Neuron (in vitro differentiated cells): Measurements from ENCODE around the gene PRKN.

ENCODE experiments used
- H2AFZ ChIP-seq: one replicate; pipeline ENCODE4 v1.6.1; 2013; ENCODE audit warnings: low read depth, mild to moderate bottlenecking, inconsistent platforms, low read length, moderate library complexity
- H3K27me3 ChIP-seq: one replicate; pipeline ENCODE4 v1.6.1; 2013; ENCODE audit warnings: low read length; ENCODE audit not compliant: insufficient read depth
- H3K36me3 ChIP-seq: one replicate; pipeline ENCODE4 v1.6.1; 2013; ENCODE audit warnings: low read length; ENCODE audit not compliant: insufficient read depth
- H3K4me1 ChIP-seq: one replicate; pipeline ENCODE4 v1.6.1; 2013; ENCODE audit warnings: low read length; ENCODE audit not compliant: insufficient read depth
- H3K4me3 ChIP-seq: 2 replicates; pipeline ENCODE4 v1.5.1; 2013; ENCODE audit warnings: mild to moderate bottlenecking, low read length, moderate library complexity
- H3K9me3 ChIP-seq: one replicate; pipeline ENCODE4 v1.6.1; 2013; ENCODE audit warnings: low read length

The PRKN gene

GRCh38 chr6:161722394-161722793, 1005.2 kb downstream of the PRKN start:
- Histone ChIP-seq H2AFZ (no peak overlapping the region), H3K9me3 (no peaks in the 10 kb centered on the region), H3K4me1 (no peaks in the 10 kb centered on the region), H3K36me3 (no peaks in the 10 kb centered on the region), H3K4me3 (no peak overlapping the region), H3K27me3 (no peaks in the 10 kb centered on the region)

DNA sequence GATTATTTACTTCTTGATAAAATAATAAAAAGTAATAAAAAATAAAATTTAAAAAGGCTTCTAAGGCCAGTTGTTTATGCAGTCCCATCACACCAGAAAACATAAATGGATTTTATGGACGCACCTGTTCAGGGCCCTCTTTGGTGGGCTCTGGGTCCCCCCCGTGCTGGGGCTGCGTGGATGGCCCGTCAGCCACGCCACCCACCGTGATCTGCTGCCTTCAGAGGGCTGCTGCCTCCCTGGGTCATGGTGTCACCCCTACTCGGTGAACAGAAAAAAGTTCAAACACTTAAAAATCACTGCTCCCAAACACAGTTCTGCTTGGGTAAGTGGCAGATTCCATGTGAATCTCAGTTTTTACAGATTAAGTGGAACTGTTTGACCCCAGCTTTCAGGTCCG, 1006.1 kb downstream of the PRKN start:
- Histone ChIP-seq H3K4me3 (no peak overlapping the region), H3K27me3 (no peaks in the 10 kb centered on the region), H3K36me3 (no peaks in the 10 kb centered on the region), H2AFZ (no peak overlapping the region), H3K9me3 (no peaks in the 10 kb centered on the region), H3K4me1 (no peaks in the 10 kb centered on the region)

GRCh38 chr6:161716176-161716575, 1011.4 kb downstream of the PRKN start:
- no peaks in the 10 kb centered on the region for H3K36me3 ChIP-seq
- no peaks in the 10 kb centered on the region for H3K4me1 ChIP-seq
- no peaks in the 10 kb centered on the region for H3K9me3 ChIP-seq
- no peaks in the 10 kb centered on the region for H3K27me3 ChIP-seq
- H2AFZ ChIP-seq, result no peak overlapping the region
- no peak overlapping the region for H3K4me3 ChIP-seq

GRCh38 chr6:161711938-161712337, 1015.6 kb downstream of the PRKN start:
- Histone ChIP-seq H3K9me3 (no peaks in the 10 kb centered on the region), H3K27me3 (no peaks in the 10 kb centered on the region), H3K4me1 (no peaks in the 10 kb centered on the region), H2AFZ (no peak overlapping the region), H3K4me3 (no peak overlapping the region), H3K36me3 (no peaks in the 10 kb centered on the region)

DNA sequence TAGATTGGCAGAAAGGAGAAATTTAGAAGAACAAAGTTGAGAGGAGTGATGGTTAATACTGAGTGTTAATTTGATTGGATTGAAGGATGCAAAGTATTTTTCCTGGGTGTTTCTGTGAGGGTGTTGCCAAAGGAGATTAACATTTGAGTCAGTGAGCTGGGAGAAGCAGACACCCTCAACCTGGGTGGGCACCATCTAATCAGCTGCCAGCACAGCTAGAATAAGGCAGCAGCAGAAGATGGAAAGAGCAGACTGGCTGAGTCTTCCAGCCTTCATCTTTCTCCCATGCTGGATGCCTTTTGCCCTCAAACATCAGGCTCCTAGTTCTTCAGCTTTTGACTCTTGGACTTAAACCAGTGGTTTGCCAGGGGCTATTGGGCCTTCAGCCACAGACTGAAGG, 1016.1 kb downstream of the PRKN start:
- H2AFZ ChIP-seq, result no peak overlapping the region
- no peaks in the 10 kb centered on the region for H3K9me3 ChIP-seq
- H3K4me3 ChIP-seq, result no peak overlapping the region
- H3K4me1 ChIP-seq, result no peaks in the 10 kb centered on the region
- no peaks in the 10 kb centered on the region for H3K27me3 ChIP-seq
- H3K36me3 ChIP-seq, result no peaks in the 10 kb centered on the region

DNA sequence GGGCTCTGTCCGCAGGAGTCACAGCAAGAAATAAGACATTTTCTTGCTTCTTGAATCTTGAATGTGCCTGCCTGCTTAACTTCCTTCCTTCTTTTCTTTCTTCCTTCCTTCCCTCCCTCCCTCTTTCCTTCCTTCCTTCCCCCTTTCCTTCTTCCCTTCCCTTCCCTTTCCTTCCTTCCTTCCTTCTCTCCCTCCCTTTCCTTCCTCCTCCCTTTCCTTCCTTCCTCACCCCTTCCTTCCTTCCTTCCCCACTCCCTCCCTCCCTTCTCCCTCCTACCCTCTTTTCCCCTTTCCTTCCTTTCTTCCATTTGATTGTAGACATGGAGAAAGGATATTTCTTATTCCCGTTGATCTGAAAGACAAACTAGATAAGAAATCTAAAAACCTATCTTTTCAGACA, 1016.9 kb downstream of the PRKN start:
- no peak overlapping the region for H2AFZ ChIP-seq
- H3K9me3 ChIP-seq, result no peaks in the 10 kb centered on the region
- peaks cover 5% of the 10 kb centered on the region for H3K4me1 ChIP-seq
- H3K36me3 ChIP-seq, result no peaks in the 10 kb centered on the region
- H3K27me3 ChIP-seq, result no peaks in the 10 kb centered on the region
- no peak overlapping the region for H3K4me3 ChIP-seq

- Histone ChIP-seq H3K4me3 (no peak overlapping the region), H3K27me3 (no peaks in the 10 kb centered on the region), H2AFZ (no peak overlapping the region), H3K9me3 (no peaks in the 10 kb centered on the region), H3K4me1 (peaks cover 19% of the 10 kb centered on the region), H3K36me3 (no peaks in the 10 kb centered on the region)
These were observed 1026.5 kb downstream of the PRKN start for GRCh38 chr6:161701056-161701455.

DNA sequence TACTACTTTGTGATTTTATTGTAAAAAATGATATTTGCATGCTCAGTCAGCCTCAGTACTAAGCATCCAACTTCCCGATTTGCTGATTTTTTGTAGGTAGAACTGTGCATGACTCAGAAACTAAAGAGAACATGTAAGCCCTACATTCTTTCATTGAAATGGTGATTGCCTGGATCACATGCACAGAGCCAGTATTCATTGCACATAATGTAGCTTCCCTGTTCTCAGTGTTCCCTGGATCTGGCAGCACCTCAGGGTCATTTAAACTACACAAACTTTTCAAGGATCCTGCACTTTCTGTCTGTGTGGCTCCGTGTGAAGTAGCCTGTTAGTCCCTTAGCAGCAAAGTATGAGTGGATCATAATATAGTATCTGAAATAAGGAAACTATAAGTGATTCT, 1030.8 kb downstream of the PRKN start:
- no peaks in the 10 kb centered on the region for H3K9me3 ChIP-seq

GRCh38 chr6:161694995-161695394, 1032.6 kb downstream of the PRKN start:
- no peaks in the 10 kb centered on the region for H3K9me3 ChIP-seq
- H3K27me3 ChIP-seq, result no peaks in the 10 kb centered on the region
- peaks cover 14% of the 10 kb centered on the region for H3K4me1 ChIP-seq
- H2AFZ ChIP-seq, result no peak overlapping the region
- H3K4me3 ChIP-seq, result no peak overlapping the region
- H3K36me3 ChIP-seq, result no peaks in the 10 kb centered on the region

More for the DNA sequence above, 1030.8 kb downstream of the PRKN start:
- Histone ChIP-seq H3K4me3 (no peak overlapping the region), H2AFZ (peak overlapping the region; percentile 13), H3K4me1 (peaks cover 14% of the 10 kb centered on the region), H3K36me3 (no peaks in the 10 kb centered on the region), H3K27me3 (no peaks in the 10 kb centered on the region)

DNA sequence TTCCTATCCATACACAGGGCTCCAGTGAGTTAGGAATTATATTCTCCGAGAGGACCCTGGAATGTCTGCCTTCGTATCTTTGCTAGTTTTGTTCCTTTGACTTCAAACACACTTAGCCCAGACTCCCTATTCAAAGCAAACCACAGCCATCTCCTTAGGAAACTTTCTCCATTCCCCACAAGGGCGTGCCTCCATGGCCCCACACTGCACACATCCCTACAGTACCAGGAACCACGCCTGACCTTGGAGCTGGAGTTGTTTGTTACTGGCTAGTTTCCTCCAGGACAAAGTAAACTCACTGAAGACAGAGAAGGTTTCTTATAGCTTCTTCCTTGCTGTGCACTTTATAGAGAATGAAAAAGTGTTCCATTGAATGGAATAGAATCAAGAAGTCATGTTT, 1040.9 kb downstream of the PRKN start:
- no peak overlapping the region for H2AFZ ChIP-seq
- no peaks in the 10 kb centered on the region for H3K9me3 ChIP-seq
- no peak overlapping the region for H3K4me3 ChIP-seq
- no peaks in the 10 kb centered on the region for H3K4me1 ChIP-seq
- no peaks in the 10 kb centered on the region for H3K27me3 ChIP-seq
- no peaks in the 10 kb centered on the region for H3K36me3 ChIP-seq

- H2AFZ ChIP-seq, result no peak overlapping the region
- H3K36me3 ChIP-seq, result no peaks in the 10 kb centered on the region
- H3K4me3 ChIP-seq, result no peak overlapping the region
- H3K27me3 ChIP-seq, result no peaks in the 10 kb centered on the region
- no peaks in the 10 kb centered on the region for H3K4me1 ChIP-seq
- no peaks in the 10 kb centered on the region for H3K9me3 ChIP-seq
These were observed 1042.7 kb downstream of the PRKN start for GRCh38 chr6:161684731-161685475.

DNA sequence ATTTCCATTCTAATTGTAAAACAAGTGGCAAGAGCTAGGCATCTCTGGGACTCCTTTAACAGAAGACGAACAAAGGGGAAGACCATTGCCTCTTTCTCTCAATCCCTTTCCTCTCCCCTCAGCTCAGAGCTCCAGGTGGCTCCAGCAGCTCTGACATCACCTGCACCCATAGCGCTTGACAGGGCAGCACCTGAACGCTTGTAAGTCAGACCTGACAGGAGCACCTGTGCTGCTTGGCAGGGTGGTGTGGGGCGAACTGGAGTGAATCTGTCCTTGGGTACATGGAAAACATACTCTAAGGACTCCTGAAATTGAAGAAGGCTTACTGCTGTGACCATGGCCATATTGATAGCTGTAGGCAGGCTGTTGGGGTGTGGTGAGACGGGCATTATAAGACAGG, 1044.2 kb downstream of the PRKN start:
- H3K4me3 ChIP-seq, result no peak overlapping the region

GRCh38 chr6:161682982-161683381, 1044.6 kb downstream of the PRKN start:
- Histone ChIP-seq H3K4me1 (no peaks in the 10 kb centered on the region), H3K27me3 (no peaks in the 10 kb centered on the region), H2AFZ (no peak overlapping the region), H3K9me3 (no peaks in the 10 kb centered on the region), H3K4me3 (no peak overlapping the region), H3K36me3 (no peaks in the 10 kb centered on the region)

More for the DNA sequence above, 1044.2 kb downstream of the PRKN start:
- Histone ChIP-seq H3K9me3 (no peaks in the 10 kb centered on the region), H2AFZ (no peak overlapping the region), H3K27me3 (no peaks in the 10 kb centered on the region), H3K4me1 (no peaks in the 10 kb centered on the region), H3K36me3 (no peaks in the 10 kb centered on the region)

DNA sequence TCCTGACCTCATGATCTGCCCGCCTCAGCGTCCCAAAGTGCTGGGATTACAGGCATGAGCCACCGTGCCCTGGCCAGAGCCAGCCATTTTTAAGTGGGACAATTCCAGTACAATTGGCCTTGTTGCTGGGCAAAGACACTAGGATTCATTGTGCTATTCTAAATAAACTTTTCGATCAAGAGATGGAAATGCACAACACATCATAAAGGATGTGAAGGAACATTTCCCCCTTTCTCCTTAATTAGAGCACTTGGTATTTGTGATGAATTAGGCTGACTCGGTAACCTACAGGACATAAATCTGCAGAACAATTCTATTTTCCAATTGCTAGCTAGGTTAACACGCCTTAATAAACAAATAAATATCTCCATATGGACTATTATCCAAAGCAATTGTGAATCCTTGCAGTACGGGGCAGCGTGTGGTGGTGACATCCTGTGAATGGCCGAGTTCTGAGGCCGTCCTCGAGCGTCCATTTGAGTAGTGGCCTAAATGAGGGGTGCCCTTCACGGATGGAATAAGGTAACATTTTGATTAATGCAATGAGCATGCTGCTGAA, 1047.5 kb downstream of the PRKN start:
- H3K9me3 ChIP-seq, result no peaks in the 10 kb centered on the region
- no peak overlapping the region for H3K4me3 ChIP-seq
- H3K4me1 ChIP-seq, result no peaks in the 10 kb centered on the region
- H3K36me3 ChIP-seq, result no peaks in the 10 kb centered on the region
- H2AFZ ChIP-seq, result no peak overlapping the region
- no peaks in the 10 kb centered on the region for H3K27me3 ChIP-seq
